ENCODE data around the gene APOL4. TPM values are rescaled to one million over a fixed set of nuclear protein-coding genes. Genes with fewer than 3 reads are reported as not detected.

Gene APOL4
- total and polyA plus RNA-seq, 2 of the 4 experiments (the other 2 are of a cell fraction), result 0.07 TPM; not detected in 1

DNA sequence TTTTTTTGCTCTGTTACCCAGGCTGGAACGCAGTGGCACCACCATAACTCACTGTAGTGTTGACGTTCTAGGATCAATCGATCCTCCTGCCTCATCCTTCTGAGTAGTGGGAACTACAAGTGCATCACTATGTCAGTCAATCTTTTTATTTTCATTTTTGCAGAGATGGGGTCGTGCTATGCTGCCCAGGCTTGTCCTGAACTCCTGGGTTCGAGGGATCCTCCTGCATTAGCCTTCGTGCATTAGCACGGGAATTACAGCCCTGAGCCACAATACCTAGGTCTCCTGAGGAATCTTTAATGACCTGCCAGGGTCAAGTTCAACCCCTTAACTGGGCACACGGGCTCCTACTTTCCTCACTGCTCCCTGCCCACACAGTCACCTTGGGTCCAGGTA, 45.5 kb downstream of the APOL4 start:
- Histone ChIP-seq H2BK15ac (ENCODE audit: low read depth, low read length) (peak overlapping the region; percentile 13; the same call in 2 of the 3 replicates), H3K79me1 (ENCODE audit: low read depth in 1 of 2, low read length in 2 of 2) (peaks cover 0 to 7% of the 10 kb centered on the region in 2 experiments; a peak in 1 of 4 replicates), H3K9me3 (ENCODE audit: control insufficient read depth, insufficient read depth, low read length) (peaks cover 2% of the 10 kb centered on the region; the same call in 1 of the 2 replicates), H3K9ac (ENCODE audit: low read depth, low read length) (peak overlapping the region; percentile 40), H3K23ac (ENCODE audit: low read depth, low read length) (peak overlapping the region; percentile 93), H2AFZ (replicated peaks; ENCODE audit: low read length, poor library complexity) (peak overlapping the region; percentile 87), H3K18ac (ENCODE audit: low read depth, low read length) (peak overlapping the region; percentile 68), H3K4me1 (ENCODE audit: control insufficient read depth, insufficient read depth, low read length) (peaks cover 13% of the 10 kb centered on the region; the same call in 1 of the 2 replicates), H2BK20ac (ENCODE audit: low read depth, low read length) (peak overlapping the region; percentile 92), H2BK120ac (ENCODE audit: low read depth, low read length) (peak overlapping the region; percentile 96), H3K36me3 (ENCODE audit: control insufficient read depth, insufficient read depth, low read length) (no peaks in the 10 kb centered on the region), H2BK5ac (ENCODE audit: low read depth, low read length, poor library complexity, severe bottlenecking) (peak overlapping the region; percentile 95), H2AK9ac (replicated peaks; ENCODE audit: low read depth, low read length, poor library complexity) (peak overlapping the region; percentile 93), H4K5ac (ENCODE audit: low read depth, low read length) (peak overlapping the region; percentile 92), H3K9me1 (ENCODE audit: insufficient read depth, low read length) (peaks cover 10% of the 10 kb centered on the region; the same call in 1 of the 2 replicates), H3K27ac (ENCODE audit: insufficient read depth, low read length) (peak overlapping the region; percentile 76), H2AK5ac (ENCODE audit: low read depth, low read length) (peak overlapping the region; percentile 49), H3K4me3 (ENCODE audit: insufficient read depth, low read depth, low read length) (no peak overlapping the region), H3K56ac (ENCODE audit: extremely low read depth, insufficient read depth, low read length) (no peak overlapping the region), H4K20me1 (ENCODE audit: insufficient read depth, low read length) (no peaks in the 10 kb centered on the region), H3K4me2 (ENCODE audit: low read depth, low read length) (peak overlapping the region; percentile 76), H3K4ac (ENCODE audit: low read depth, low read length) (peak overlapping the region; percentile 96), H3K14ac (replicated peaks; ENCODE audit: low read depth, low read length) (peak overlapping the region; percentile 96), H4K91ac (ENCODE audit: insufficient read depth, low read depth, low read length) (peak overlapping the region; percentile 94), H4K8ac (ENCODE audit: low read depth in 2 of 2, low read length in 2 of 2) (peak overlapping the region; percentile 67 to 96), H3K27me3 (ENCODE audit: control insufficient read depth, insufficient read depth, low read length) (no peaks in the 10 kb centered on the region)
- ATAC-seq (ENCODE audit: low read depth) (no peak), DNase-seq (no peak)
- no TSS peak for BruUV-seq (replicated peaks)
- 86% methylated on average over 7 of the region's 8 CpGs; no CpG with 5 or more reads in 1 of the 2 experiments for WGBS, 2 experiments (ENCODE audit: extremely low coverage in 2 of 2, insufficient read length in 1 of 2)
- intact Hi-C loops (cut with micrococcal nuclease) (no loop called here), dilution Hi-C loops (cut with HindIII; ENCODE audit: low sequenced_read_pairs, unreplicated experiment) (no loop called here), in situ Hi-C loops (cut with MboI; ENCODE audit: low sequenced_read_pairs) (no loop called here)
- ChIA-PET POLR2A (ENCODE audit: unreplicated experiment) (no interaction called here), CTCF (interaction anchor here (2.8 kb wide), 1 partner anchor 24 kb away, joined by 7 read pairs; no protein-coding TSS in a partner anchor)
- TF ChIP-seq RAD21 (IDR thresholded peaks at IDR 0.05; ENCODE audit: low read length), result no peak
- no peak for TF ChIP-seq NFE2L2 (IDR thresholded peaks at IDR 0.05; ENCODE audit: low read depth, low read length)
- TF ChIP-seq SMC3 (IDR thresholded peaks at IDR 0.05; ENCODE audit: low read depth, low read length), result no peak
- TF ChIP-seq MAFK (IDR thresholded peaks at IDR 0.05; ENCODE audit: low read depth, low read length), result no peak
- TF ChIP-seq FOS (IDR thresholded peaks at IDR 0.05; ENCODE audit: low read depth, low read length), result no peak
- TF ChIP-seq, protein P1, sequence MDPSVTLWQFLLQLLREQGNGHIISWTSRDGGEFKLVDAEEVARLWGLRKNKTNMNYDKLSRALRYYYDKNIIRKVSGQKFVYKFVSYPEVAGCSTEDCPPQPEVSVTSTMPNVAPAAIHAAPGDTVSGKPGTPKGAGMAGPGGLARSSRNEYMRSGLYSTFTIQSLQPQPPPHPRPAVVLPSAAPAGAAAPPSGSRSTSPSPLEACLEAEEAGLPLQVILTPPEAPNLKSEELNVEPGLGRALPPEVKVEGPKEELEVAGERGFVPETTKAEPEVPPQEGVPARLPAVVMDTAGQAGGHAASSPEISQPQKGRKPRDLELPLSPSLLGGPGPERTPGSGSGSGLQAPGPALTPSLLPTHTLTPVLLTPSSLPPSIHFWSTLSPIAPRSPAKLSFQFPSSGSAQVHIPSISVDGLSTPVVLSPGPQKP (IDR thresholded peaks at IDR 0.05; ENCODE audit: borderline replicate concordance, low read depth, low read length), result no peak
- TF ChIP-seq MXI1 (IDR thresholded peaks at IDR 0.05; ENCODE audit: borderline replicate concordance, low read depth, low read length), result no peak
- TF ChIP-seq, protein P2, sequence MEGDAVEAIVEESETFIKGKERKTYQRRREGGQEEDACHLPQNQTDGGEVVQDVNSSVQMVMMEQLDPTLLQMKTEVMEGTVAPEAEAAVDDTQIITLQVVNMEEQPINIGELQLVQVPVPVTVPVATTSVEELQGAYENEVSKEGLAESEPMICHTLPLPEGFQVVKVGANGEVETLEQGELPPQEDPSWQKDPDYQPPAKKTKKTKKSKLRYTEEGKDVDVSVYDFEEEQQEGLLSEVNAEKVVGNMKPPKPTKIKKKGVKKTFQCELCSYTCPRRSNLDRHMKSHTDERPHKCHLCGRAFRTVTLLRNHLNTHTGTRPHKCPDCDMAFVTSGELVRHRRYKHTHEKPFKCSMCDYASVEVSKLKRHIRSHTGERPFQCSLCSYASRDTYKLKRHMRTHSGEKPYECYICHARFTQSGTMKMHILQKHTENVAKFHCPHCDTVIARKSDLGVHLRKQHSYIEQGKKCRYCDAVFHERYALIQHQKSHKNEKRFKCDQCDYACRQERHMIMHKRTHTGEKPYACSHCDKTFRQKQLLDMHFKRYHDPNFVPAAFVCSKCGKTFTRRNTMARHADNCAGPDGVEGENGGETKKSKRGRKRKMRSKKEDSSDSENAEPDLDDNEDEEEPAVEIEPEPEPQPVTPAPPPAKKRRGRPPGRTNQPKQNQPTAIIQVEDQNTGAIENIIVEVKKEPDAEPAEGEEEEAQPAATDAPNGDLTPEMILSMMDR (conservative IDR thresholded peaks at IDR 0.05; ENCODE audit: low read depth, low read length), result no peak
- TF ChIP-seq POLR2A (IDR thresholded peaks at IDR 0.05; ENCODE audit: low read depth, low read length), result no peak
- TF ChIP-seq BHLHE40 (IDR thresholded peaks at IDR 0.05; ENCODE audit: low read depth, low read length), result no peak
- no peak for TF ChIP-seq CHD1 (IDR thresholded peaks at IDR 0.05; ENCODE audit: low read depth, low read length)
- TF ChIP-seq, protein P3, sequence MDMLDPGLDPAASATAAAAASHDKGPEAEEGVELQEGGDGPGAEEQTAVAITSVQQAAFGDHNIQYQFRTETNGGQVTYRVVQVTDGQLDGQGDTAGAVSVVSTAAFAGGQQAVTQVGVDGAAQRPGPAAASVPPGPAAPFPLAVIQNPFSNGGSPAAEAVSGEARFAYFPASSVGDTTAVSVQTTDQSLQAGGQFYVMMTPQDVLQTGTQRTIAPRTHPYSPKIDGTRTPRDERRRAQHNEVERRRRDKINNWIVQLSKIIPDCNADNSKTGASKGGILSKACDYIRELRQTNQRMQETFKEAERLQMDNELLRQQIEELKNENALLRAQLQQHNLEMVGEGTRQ (IDR thresholded peaks at IDR 0.05; ENCODE audit: low read depth, low read length), result no peak
- TF ChIP-seq CEBPB (IDR thresholded peaks at IDR 0.05; ENCODE audit: low read depth, low read length), result no peak
- no peak for TF ChIP-seq MAZ (IDR thresholded peaks at IDR 0.05; ENCODE audit: borderline replicate concordance, low read depth, low read length)
- TF ChIP-seq RCOR1 (IDR thresholded peaks at IDR 0.05; ENCODE audit: insufficient replicate concordance, low read length), result no peak
